NCI-H1417 (cell line): ENCODE measurements around the gene LRRC47.

Experiments
- DNase-seq, 3 experiments: peaks; one replicate each; lab custom pipeline; 2025; lab: John Stamatoyannopoulos, UW

Gene LRRC47

GRCh38 chr1:3796215-3797061 lies at the start of gene LRRC47:
Gene LRRC47 (minus strand): TSS chr1:3796498. CDS start chr1:3796476, 22 bp downstream.
- DNase-seq = peak; percentile 78 to 93 (median 89)

GRCh38 chr1:3842912-3843311 lies 46.6 kb upstream of the LRRC47 start:
- no peak for DNase-seq

- DNase-seq = no peak
These were observed 45.2 kb upstream of the LRRC47 start for GRCh38 chr1:3841491-3841890.

- DNase-seq = no peak
These were observed 42.5 kb upstream of the LRRC47 start for GRCh38 chr1:3838788-3839187.

GRCh38 chr1:3837685-3838084 lies 41.4 kb upstream of the LRRC47 start:
- DNase-seq = no peak

- no peak for DNase-seq
These were observed 40.9 kb upstream of the LRRC47 start for GRCh38 chr1:3837200-3837599.

- no peak for DNase-seq
These were observed 40.1 kb upstream of the LRRC47 start for GRCh38 chr1:3836421-3836820.

GRCh38 chr1:3834701-3835100 lies 38.4 kb upstream of the LRRC47 start:
- DNase-seq = no peak

GRCh38 chr1:3831689-3832088 lies 35.4 kb upstream of the LRRC47 start:
- DNase-seq = no peak

GRCh38 chr1:3828391-3828790 lies 32.1 kb upstream of the LRRC47 start:
- DNase-seq = no peak

GRCh38 chr1:3827813-3828307 lies 31.6 kb upstream of the LRRC47 start:
- DNase-seq = no peak

- DNase-seq = no peak
These were observed 29.1 kb upstream of the LRRC47 start for GRCh38 chr1:3825356-3825755.

- DNase-seq = no peak
These were observed 28.4 kb upstream of the LRRC47 start for GRCh38 chr1:3824650-3825049.

- no peak for DNase-seq
These were observed 26.1 kb upstream of the LRRC47 start for GRCh38 chr1:3822421-3822820.

GRCh38 chr1:3821908-3822307 lies 25.6 kb upstream of the LRRC47 start:
- DNase-seq = no peak

GRCh38 chr1:3821447-3821846 lies 25.1 kb upstream of the LRRC47 start:
- DNase-seq = peak in 1 of 3 experiments; percentile 68

GRCh38 chr1:3821004-3821403 lies 24.7 kb upstream of the LRRC47 start:
- peak in 1 of 3 experiments; percentile 85 for DNase-seq

GRCh38 chr1:3820316-3820715 lies 24.0 kb upstream of the LRRC47 start:
- no peak for DNase-seq

GRCh38 chr1:3819771-3820200 lies 23.5 kb upstream of the LRRC47 start:
- peak in 1 of 3 experiments; percentile 61 for DNase-seq

- DNase-seq = no peak
These were observed 21.7 kb upstream of the LRRC47 start for GRCh38 chr1:3817821-3818597.

- no peak for DNase-seq
These were observed 20.9 kb upstream of the LRRC47 start for GRCh38 chr1:3817138-3817740.
